ENCODE data around the gene POC1B.

Gene POC1B

DNA sequence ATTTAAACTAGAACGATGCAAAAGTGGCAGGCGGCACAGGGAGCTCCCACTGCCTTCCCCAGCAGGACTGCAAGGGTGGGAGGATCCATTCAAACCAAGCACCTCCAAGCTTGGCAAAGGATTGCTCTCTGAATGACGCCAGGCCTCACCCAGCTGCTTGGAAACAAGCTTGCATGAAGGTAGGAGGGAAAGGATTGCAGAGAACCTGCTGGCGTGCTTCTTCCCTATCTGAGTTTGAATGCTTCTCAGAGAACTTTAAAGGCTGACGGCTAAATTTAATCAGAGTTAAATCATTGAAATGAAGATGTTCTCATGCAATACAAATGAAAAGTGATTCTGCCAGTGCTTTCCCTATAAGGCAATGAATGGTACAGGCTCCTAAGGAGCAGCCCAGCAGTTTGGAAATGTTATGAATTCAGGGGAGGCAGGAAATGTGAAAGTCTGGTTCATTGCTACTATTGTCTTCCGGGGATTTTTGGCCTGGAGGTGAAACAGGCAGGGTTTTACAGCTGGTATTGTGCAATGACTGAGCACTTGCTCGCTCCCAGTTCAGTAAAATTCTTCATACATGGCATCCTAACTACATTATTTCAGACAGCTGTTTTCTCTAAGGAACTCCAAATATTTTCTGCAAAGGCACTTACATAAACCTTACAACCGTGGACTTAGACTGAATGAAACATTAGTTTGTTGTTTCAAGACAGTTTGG, 141.6 kb downstream of the POC1B start:
- DNase-seq, result no peak

DNA sequence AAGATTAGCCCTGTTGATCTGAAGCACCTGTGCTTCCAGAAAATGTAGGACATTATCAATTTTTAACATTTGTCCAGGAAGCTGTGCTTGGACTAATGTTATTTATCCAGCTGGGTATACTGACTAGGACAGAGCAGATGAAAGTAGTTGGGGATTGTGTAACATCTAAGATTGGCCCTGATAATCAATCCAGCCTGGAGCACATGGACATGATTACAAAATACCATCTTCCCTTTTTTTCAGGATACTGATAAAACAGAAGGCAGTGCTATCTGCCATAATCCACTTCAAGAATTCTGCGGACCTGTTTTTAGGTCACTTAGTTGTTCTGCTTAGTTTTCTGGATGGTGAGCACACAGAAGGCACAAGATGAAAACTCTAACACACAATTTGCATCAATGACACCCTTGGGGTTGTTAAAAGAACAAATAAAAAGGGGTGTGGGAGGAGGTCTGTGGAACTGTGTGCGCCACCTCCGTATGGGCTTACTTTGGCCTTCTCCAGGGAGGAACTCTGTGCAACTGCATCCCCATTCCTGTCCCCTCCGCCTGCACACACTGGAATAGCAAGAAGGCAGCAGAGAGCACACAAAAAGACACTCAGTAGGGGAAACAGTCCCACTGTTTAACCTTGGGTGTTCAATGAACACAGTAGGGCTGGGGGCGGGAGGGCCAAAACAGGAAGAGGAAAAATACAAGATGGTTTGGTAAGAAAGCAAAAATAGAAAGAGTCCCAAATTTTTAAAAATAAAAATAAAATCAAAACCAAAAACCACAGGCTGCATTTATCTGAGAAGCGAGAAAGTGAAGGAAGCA, 142.4 kb downstream of the POC1B start:
- no peak for DNase-seq

DNA sequence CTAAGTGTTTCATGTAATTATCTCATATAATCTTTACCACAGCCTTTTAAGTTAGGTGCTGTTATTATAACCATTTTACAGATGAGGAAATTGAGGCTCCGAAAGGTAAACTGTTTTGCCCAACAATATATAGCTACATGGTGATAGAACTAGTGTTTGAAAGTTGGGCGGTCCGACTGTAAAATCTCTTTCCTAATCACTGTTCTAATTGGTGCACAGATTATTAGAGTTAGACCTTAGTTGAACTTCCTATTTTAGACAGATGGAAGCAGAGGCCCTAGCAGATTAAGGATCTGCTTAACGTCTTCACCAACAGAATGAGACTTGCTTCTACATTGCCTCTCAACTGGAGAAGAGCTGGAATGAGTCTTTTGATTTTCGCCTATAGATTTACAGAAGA, 143.5 kb downstream of the POC1B start:
- no peak for DNase-seq

DNA sequence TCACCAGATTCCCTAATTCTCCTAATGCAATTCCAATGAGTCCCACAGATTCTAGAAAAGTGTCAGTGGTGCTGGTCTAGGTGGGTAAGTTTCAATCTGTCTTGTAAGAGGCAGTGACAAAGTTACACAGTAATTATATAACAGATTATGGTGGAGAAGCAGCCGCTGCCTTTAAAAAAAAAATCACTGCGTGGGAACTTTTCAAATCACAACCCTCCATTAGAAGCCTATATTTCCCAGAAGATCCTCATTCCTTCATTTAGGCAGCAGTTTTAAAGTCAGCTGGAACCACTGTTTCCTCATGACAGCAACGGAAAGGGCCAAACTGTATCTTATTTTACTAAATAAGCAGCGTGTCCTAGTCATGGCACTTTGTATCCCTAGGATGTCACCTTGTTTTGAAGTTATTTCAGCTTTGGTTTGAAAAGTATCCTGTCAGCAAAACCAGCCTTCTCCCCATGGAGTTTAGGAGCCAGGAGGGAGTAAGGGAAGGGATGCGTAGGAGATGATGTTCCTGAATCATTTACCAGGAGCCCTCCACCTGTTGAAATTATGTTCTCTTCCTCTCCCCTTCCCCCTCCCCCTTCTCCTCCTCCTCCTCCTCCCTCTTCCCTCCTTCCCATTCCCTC, 145.9 kb downstream of the POC1B start:
- DNase-seq, result no peak

DNA sequence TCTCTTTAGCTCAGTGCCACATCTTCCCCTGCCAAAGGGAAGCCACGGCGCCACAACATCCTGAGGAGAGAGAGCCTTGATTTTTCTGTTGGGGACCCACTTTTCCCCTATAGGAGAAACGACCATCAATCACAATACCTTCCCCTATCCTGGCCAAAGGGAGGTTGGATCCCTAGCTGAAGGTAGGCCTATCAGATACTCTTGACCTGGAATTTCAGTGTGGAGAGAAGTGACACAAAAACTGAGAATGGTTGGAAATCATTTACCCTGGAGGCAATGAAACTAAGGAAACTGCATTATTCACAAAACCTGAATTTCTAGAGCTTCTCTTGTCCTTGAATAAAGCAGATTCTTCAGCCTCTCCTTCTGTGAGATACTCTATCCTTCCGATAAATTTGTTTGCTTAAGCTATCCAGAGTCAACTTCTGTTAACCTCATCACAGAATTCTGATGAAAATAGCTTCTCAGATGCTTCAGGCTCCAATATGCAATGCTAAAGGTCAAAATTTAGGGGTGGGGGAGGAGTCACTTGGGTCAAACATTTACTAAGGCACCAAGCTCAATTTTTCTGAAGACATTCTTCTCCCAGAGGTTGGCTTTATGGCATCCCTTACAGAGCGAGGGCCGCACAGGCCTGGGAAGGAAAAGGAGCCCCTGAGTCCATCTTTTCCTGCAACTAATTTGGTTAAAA, 146.6 kb downstream of the POC1B start:
- DNase-seq, result no peak

DNA sequence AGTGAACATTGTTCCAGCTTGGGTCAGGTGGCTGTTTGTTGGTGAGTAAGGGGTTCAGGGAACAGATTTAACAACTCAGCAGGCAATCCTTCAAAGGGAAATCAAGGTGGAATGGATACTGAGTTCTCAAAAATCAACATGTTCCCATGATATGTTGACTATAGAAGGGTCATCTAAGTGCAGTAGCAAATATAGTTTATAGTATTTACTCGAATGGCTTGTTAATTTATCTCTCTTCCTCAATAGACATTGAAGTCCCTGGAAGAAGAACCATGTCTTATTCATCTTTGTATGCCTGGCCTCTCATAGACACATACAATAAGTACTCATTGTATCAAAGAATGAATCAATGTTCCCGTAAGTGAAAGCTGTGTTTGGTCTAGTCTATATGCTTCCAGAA, 149.0 kb downstream of the POC1B start:
- DNase-seq, result no peak

DNA sequence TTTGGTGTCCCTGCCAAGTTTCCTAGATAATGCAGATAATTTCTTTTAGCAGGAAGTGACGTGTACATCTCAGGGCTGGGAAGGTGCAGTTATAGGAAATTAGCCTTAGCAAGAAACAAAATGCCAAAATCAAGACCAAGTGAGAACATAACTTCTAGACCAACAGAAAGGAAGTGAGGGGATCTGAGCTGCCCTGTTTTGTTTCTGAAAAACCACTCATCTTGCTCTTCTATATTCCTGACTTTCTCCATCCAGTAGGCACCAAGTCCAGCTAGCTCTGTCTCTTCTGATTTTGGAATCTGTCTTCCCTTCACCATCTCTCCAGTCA, 149.7 kb downstream of the POC1B start:
- no peak for DNase-seq

DNA sequence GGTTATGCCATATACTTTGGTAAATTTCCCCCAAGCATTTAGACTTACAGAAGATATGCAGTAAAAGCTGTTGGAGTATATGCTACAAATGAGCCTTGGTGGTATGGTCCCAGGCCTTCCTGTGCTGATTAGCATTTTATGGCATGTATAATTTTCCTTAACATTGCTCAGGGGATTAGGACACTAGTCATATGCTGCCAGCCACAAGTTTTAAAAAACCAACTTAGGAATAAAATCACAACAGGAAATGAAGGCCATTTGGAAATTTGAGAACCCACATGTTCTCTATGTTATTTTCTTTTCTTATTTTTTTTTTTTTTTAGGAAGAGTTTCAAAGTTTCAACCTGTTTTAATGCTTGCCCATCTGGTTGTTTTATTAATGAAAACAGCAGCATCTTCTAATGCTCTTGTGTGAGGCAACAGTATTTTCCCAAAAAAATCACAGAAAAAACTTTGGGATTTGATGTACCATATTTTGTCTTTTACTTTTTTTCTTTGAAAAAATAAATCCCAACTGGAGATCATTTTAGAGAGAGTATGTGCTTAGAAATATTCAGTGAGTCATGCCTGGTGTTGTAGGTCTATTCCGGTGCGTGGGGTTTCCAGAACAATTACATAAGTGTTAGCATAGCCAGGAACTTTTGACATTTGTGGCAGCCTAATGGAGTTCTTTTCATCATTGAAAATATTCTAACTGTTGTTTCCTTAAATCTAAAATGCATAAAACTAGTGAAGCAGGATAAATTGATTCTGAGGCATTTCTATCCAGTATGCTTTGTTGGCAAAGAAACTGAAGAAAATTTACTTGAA, 151.9 kb downstream of the POC1B start:
- DNase-seq, result no peak

DNA sequence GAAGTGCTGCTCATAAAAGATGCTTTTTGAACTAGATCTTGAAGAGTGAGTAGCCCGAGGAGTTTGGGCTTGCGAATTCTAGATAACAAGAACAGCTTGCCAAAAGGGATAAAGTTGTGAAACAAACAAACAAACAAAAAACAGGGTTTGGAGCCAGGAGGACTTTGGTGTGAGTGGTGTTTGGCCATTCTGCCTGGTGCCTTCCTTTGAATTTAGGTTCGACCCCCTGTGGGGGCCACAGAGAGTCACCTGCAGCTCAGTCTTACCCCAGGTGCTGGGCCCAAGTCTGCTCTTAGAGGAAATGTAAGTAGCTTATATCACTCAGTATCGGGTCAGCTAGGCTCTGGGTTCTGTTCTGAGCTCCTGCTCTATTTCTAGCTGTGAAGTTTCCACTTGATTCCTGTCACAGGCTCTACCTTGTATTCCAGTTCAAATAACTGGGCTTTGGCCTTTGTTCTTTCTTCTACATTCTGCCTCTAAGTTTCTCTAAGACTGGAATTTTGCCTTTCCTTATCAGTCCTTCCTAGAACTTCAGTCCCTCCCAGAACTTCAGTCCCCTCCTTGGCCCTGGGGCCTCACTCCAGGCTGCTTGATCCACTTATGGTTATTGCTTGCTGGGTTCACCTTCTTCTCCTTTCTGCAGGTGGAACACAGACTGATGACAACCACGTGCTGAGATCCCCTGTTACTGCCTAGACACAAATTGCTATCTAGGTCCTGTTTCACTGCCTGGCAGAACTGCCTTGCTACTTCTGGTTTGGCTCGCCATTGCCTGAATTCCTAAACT, 153.1 kb downstream of the POC1B start:
- DNase-seq, result no peak

DNA sequence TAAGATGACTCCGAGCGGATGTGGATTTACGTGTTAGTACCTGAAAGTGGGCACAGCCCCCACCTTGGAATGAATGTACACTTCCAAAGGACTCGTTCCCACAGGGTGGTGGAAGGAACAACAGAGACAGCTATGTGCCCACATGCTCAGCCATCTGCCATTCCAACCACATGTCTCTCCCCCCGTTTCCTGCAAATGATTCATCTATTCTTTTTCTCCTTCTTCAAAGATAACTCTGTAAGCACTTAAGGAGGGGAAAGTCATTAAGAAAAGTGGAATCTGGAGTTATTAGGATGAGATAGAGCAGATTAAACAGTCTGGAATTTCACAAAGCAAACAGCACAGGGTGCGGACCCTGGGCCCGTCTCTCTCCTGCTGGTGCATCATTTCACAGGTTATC, 155.0 kb downstream of the POC1B start:
- DNase-seq, result no peak

DNA sequence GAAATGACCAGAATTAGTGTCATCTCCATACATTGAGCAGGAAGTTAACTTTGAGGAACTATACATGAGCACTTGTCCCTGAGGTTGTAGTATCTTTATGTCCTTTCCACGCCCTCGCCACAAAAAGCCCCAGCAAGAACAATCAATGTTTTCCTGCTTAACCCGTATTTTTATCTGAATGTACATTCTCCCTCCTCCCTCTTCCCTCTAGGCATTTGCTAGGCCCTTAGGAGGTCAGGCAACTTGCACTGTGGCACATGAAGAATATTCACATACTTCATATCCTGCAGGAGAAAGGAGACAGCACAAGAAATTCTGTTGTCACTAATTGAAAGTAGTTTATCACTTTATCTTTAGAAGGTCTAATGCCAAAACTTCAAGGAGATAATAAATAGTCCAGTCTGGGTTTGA, 155.4 kb downstream of the POC1B start:
- DNase-seq, result no peak
